ENCODE data around the gene SUFU.

The SUFU gene

DNA sequence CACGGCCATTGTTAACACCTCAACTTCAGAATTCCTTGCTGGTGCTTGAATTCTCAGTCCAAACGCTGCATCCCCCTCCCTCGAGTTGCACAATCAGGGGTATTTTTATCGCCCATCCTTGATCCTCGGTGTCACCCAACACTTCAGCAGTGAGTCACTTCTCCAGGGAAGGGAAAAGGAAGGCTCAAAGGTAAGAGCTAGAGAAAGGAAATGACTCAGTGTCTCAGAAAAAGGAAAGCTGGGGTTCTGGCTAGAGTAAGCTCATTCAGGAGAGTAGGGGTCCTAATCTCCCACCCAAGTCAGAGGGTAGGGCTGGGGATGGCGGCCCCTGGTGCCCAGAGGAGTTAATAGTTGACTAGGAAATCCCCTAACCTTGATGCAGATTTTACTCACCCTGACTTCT is 100.7 kb downstream of the SUFU start:
- TF ChIP-seq EZH2phosphoT487 (IDR thresholded peaks at IDR 0.05; ENCODE audit: low read depth) (no peak), CTCF (IDR thresholded peaks at IDR 0.05; ENCODE audit: low read depth, low read length) (no peak)
- no peak overlapping the region for H2AFZ ChIP-seq (ENCODE audit: low read depth, low read length)
- H3K9ac ChIP-seq (ENCODE audit: low read length) = no peak overlapping the region
- peak overlapping the region; percentile 6; the same call in 1 of the 2 replicates for H3K4me2 ChIP-seq (ENCODE audit: low read length)
- H3K4me3 ChIP-seq (ENCODE audit: low read length) = no peak overlapping the region
- H3K27me3 ChIP-seq (ENCODE audit: low read depth, low read length) = no peaks in the 10 kb centered on the region
- no peaks in the 10 kb centered on the region for H4K20me1 ChIP-seq (ENCODE audit: insufficient read depth, low read length)
- no peaks in the 10 kb centered on the region for H3K36me3 ChIP-seq (replicated peaks; ENCODE audit: low read depth, low read length)
- H3K79me2 ChIP-seq (ENCODE audit: low read length) = no peaks in the 10 kb centered on the region
- H3K4me1 ChIP-seq (ENCODE audit: low read length) = peaks cover 8% of the 10 kb centered on the region
- no peaks in the 10 kb centered on the region for H3K9me3 ChIP-seq (ENCODE audit: insufficient read depth, low read length)
- no peak overlapping the region for H3K27ac ChIP-seq (ENCODE audit: low read length)

GRCh38 chr10:102605712-102606111 is 101.9 kb downstream of the SUFU start:
- H3K36me3 ChIP-seq (replicated peaks; ENCODE audit: low read depth, low read length) = no peaks in the 10 kb centered on the region
- no peaks in the 10 kb centered on the region for H4K20me1 ChIP-seq (ENCODE audit: insufficient read depth, low read length)
- H3K27ac ChIP-seq (ENCODE audit: low read length) = no peak overlapping the region
- H2AFZ ChIP-seq (ENCODE audit: low read depth, low read length) = no peak overlapping the region
- no peaks in the 10 kb centered on the region for H3K79me2 ChIP-seq (ENCODE audit: low read length)
- H3K4me2 ChIP-seq (ENCODE audit: low read length) = no peak overlapping the region
- no peak overlapping the region for H3K4me3 ChIP-seq (ENCODE audit: low read length)
- H3K9me3 ChIP-seq (ENCODE audit: insufficient read depth, low read length) = no peaks in the 10 kb centered on the region
- H3K4me1 ChIP-seq (ENCODE audit: low read length) = peaks cover 8% of the 10 kb centered on the region
- H3K27me3 ChIP-seq (ENCODE audit: low read depth, low read length) = no peaks in the 10 kb centered on the region
- H3K9ac ChIP-seq (ENCODE audit: low read length) = no peak overlapping the region
- TF ChIP-seq CTCF (IDR thresholded peaks at IDR 0.05; ENCODE audit: low read depth, low read length) (no peak), EZH2phosphoT487 (IDR thresholded peaks at IDR 0.05; ENCODE audit: low read depth) (no peak)

DNA sequence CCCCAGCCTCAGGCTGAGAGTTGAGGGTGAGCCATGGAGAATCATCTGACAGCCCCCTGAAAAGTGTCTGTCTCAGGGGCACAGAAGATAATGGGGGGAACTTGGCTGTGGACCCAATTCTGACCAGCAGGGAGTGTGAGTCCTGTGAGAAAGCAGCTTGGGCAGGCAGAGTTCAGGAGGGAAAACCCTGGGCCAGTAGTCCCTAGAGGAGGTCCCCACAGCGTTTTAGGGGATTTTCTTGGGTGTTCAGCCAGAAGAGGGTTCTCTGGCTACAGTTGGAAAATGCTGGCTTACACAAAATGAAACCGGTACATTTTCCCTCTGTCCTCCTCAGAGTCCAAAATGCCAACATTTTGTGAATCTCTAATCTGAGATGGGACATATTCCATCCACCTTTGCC is 104.7 kb downstream of the SUFU start:
- H3K36me3 ChIP-seq (replicated peaks; ENCODE audit: low read depth, low read length) = no peaks in the 10 kb centered on the region
- no peak overlapping the region for H3K4me3 ChIP-seq (ENCODE audit: low read length)
- H3K27me3 ChIP-seq (ENCODE audit: low read depth, low read length) = no peaks in the 10 kb centered on the region
- H4K20me1 ChIP-seq (ENCODE audit: insufficient read depth, low read length) = no peaks in the 10 kb centered on the region
- H2AFZ ChIP-seq (ENCODE audit: low read depth, low read length) = no peak overlapping the region
- no peaks in the 10 kb centered on the region for H3K9me3 ChIP-seq (ENCODE audit: insufficient read depth, low read length)
- no peaks in the 10 kb centered on the region for H3K79me2 ChIP-seq (ENCODE audit: low read length)
- no peak overlapping the region for H3K27ac ChIP-seq (ENCODE audit: low read length)
- no peak overlapping the region for H3K4me2 ChIP-seq (ENCODE audit: low read length)
- H3K9ac ChIP-seq (ENCODE audit: low read length) = no peak overlapping the region
- TF ChIP-seq CTCF (IDR thresholded peaks at IDR 0.05; ENCODE audit: low read depth, low read length) (no peak), EZH2phosphoT487 (IDR thresholded peaks at IDR 0.05; ENCODE audit: low read depth) (no peak)
- peaks cover 8% of the 10 kb centered on the region for H3K4me1 ChIP-seq (ENCODE audit: low read length)

DNA sequence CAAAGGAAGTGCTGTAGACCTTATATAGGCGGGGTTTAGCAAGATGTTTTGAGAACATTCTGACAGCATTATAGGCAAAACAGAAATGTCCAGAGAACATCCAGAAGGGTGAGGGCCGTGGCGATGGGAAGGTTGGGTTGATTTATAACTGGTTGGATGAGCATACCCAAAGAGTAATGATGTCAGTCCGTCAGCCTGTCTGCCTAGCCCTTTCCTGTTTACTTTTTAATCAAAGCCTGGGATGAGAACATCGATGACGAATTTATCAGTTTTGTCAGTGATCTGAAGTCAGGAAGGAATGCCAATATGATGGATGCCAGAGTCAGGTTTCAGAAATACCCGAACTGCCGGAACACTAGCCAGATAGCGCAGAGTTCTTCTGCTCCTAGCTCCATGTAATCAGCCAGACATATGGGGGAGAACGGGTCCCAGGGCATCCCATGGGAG is 106.7 kb downstream of the SUFU start:
- no peak for TF ChIP-seq EZH2phosphoT487 (IDR thresholded peaks at IDR 0.05; ENCODE audit: low read depth)
- TF ChIP-seq CTCF (IDR thresholded peaks at IDR 0.05; ENCODE audit: low read depth, low read length) = no peak
- H3K4me1 ChIP-seq (ENCODE audit: low read length) = peaks cover 1% of the 10 kb centered on the region
- no peaks in the 10 kb centered on the region for H4K20me1 ChIP-seq (ENCODE audit: insufficient read depth, low read length)
- no peak overlapping the region for H3K27ac ChIP-seq (ENCODE audit: low read length)
- no peaks in the 10 kb centered on the region for H3K27me3 ChIP-seq (ENCODE audit: low read depth, low read length)
- no peak overlapping the region for H2AFZ ChIP-seq (ENCODE audit: low read depth, low read length)
- H3K9ac ChIP-seq (ENCODE audit: low read length) = no peak overlapping the region
- H3K4me3 ChIP-seq (ENCODE audit: low read length) = no peak overlapping the region
- H3K79me2 ChIP-seq (ENCODE audit: low read length) = no peaks in the 10 kb centered on the region
- H3K36me3 ChIP-seq (replicated peaks; ENCODE audit: low read depth, low read length) = no peaks in the 10 kb centered on the region
- no peaks in the 10 kb centered on the region for H3K9me3 ChIP-seq (ENCODE audit: insufficient read depth, low read length)
- no peak overlapping the region for H3K4me2 ChIP-seq (ENCODE audit: low read length)
